ENCODE data around the gene LRRFIP2. TPM values are rescaled to one million over a fixed set of nuclear protein-coding genes. Genes with fewer than 3 reads are reported as not detected.

The LRRFIP2 gene
- total and polyA plus RNA-seq, 2 donors from 2014 or later, result 26.1 to 61.4 TPM

DNA sequence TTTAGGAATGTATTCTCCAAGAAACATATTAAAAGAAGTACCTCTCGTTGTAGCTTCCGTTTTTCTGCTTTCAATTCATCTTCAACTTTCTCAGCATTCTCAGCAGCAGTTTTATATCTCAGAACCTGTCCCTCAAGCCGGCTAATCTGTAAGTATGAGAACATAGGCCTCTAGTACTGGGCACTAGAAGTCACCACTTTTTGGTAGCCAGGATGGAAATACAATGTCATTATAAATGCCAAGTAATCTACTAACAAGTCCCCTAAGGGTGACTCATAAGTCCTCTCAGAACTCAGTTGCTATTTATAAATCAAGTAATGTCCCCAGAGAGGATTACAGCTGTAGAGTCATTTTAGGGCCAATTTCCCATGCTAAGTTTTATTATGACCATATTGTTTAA lies 120.0 kb downstream of the LRRFIP2 start:
- DNase-seq, result no peak
- no peak overlapping the region for H3K27ac ChIP-seq (ENCODE audit: low read depth in 2 of 2, low read length in 2 of 2)
- H3K27me3 ChIP-seq (ENCODE audit: control insufficient read depth, insufficient read depth, low read length), result no peaks in the 10 kb centered on the region
- TF ChIP-seq, protein P1, sequence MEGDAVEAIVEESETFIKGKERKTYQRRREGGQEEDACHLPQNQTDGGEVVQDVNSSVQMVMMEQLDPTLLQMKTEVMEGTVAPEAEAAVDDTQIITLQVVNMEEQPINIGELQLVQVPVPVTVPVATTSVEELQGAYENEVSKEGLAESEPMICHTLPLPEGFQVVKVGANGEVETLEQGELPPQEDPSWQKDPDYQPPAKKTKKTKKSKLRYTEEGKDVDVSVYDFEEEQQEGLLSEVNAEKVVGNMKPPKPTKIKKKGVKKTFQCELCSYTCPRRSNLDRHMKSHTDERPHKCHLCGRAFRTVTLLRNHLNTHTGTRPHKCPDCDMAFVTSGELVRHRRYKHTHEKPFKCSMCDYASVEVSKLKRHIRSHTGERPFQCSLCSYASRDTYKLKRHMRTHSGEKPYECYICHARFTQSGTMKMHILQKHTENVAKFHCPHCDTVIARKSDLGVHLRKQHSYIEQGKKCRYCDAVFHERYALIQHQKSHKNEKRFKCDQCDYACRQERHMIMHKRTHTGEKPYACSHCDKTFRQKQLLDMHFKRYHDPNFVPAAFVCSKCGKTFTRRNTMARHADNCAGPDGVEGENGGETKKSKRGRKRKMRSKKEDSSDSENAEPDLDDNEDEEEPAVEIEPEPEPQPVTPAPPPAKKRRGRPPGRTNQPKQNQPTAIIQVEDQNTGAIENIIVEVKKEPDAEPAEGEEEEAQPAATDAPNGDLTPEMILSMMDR (IDR thresholded peaks at IDR 0.05; ENCODE audit: borderline replicate concordance, extremely low read depth, insufficient read depth), result no peak
- peaks cover 0 to 2% (median 0%) of the 10 kb centered on the region in 3 donors for H3K4me1 ChIP-seq (ENCODE audit: control insufficient read depth in 2 of 3, insufficient read depth in 2 of 3, low read depth in 1 of 3, low read length in 3 of 3)
- no peaks in the 10 kb centered on the region for H3K9me3 ChIP-seq (ENCODE audit: control insufficient read depth in 2 of 3, insufficient read depth in 1 of 3, low read length in 3 of 3)
- FAIRE-seq, result no peak
- intact Hi-C loops (cut with DNase I), result no loop called here
- no peak overlapping the region for H3K4me3 ChIP-seq (ENCODE audit: low read length in 3 of 3)
- peaks cover 0 to 55% (median 37%) of the 10 kb centered on the region in 3 donors for H3K36me3 ChIP-seq (ENCODE audit: control insufficient read depth in 2 of 3, insufficient read depth in 3 of 3, low read length in 3 of 3)
- H3K9ac ChIP-seq (ENCODE audit: low read length in 3 of 3), result no peak overlapping the region

DNA sequence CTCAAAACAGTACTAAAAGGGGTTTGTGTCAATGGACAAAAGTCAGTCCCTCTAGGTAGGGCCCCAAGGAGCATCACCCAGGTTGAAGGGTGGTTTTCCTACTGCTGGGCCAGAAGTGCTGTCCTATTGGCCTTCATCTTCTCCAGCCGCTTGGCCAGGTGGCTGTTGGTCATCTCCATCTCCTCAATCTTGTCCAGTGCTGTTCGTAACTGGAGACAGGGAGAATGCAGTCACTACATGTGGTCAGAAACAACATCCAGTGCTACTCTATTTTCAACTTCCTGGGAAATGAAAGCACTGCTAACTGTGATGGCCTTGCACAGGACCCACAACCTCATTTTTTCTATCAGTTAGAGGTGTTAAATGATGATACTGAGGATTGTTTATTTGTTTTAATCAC lies 120.6 kb downstream of the LRRFIP2 start:
- H3K27ac ChIP-seq (ENCODE audit: low read depth in 2 of 2, low read length in 2 of 2), result no peak overlapping the region
- no peaks in the 10 kb centered on the region for H3K27me3 ChIP-seq (ENCODE audit: control insufficient read depth, insufficient read depth, low read length)
- H3K4me3 ChIP-seq (ENCODE audit: low read length in 3 of 3), result no peak overlapping the region
- H3K36me3 ChIP-seq (ENCODE audit: control insufficient read depth in 2 of 3, insufficient read depth in 3 of 3, low read length in 3 of 3), result peaks cover 1 to 59% (median 39%) of the 10 kb centered on the region in 3 donors
- no peak for FAIRE-seq
- peaks cover 0 to 2% (median 0%) of the 10 kb centered on the region in 3 donors for H3K4me1 ChIP-seq (ENCODE audit: control insufficient read depth in 2 of 3, insufficient read depth in 2 of 3, low read depth in 1 of 3, low read length in 3 of 3)
- intact Hi-C loops (cut with DNase I), result no loop called here
- no peak for DNase-seq
- no peak overlapping the region for H3K9ac ChIP-seq (ENCODE audit: low read length in 3 of 3)
- H3K9me3 ChIP-seq (ENCODE audit: control insufficient read depth in 2 of 3, insufficient read depth in 1 of 3, low read length in 3 of 3), result no peaks in the 10 kb centered on the region
- TF ChIP-seq, protein P1 (IDR thresholded peaks at IDR 0.05; ENCODE audit: borderline replicate concordance, extremely low read depth, insufficient read depth), result no peak

DNA sequence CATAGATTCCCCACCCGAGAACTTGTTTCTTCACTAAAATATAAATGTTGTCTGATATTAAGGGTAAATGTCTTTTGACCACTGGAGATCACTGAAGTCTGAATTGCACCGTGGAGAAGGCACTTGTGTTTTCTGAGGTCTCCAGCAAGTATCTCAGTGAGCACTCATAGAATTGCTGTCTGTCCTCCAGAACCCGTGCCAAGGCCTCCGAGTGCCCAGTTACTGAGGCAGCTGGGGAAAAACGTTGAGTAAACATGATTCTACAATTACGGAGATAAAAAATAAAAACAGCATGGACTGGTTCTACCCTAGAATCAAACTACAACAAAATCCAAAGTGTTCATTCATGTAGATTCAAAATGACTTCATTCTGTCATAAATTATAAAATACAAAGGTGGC lies 121.0 kb downstream of the LRRFIP2 start:
- TF ChIP-seq, protein P1 (IDR thresholded peaks at IDR 0.05; ENCODE audit: borderline replicate concordance, extremely low read depth, insufficient read depth), result no peak
- intact Hi-C loops (cut with DNase I), result no loop called here
- peaks cover 0 to 2% (median 0%) of the 10 kb centered on the region in 3 donors for H3K4me1 ChIP-seq (ENCODE audit: control insufficient read depth in 2 of 3, insufficient read depth in 2 of 3, low read depth in 1 of 3, low read length in 3 of 3)
- peaks cover 5 to 59% (median 41%) of the 10 kb centered on the region in 3 donors for H3K36me3 ChIP-seq (ENCODE audit: control insufficient read depth in 2 of 3, insufficient read depth in 3 of 3, low read length in 3 of 3)
- H3K27ac ChIP-seq (ENCODE audit: low read depth in 2 of 2, low read length in 2 of 2), result no peak overlapping the region
- no peaks in the 10 kb centered on the region for H3K9me3 ChIP-seq (ENCODE audit: control insufficient read depth in 2 of 3, insufficient read depth in 1 of 3, low read length in 3 of 3)
- no peak overlapping the region for H3K4me3 ChIP-seq (ENCODE audit: low read length in 3 of 3)
- FAIRE-seq (no peak), DNase-seq (no peak)
- H3K27me3 ChIP-seq (ENCODE audit: control insufficient read depth, insufficient read depth, low read length), result no peaks in the 10 kb centered on the region
- H3K9ac ChIP-seq (ENCODE audit: low read length in 3 of 3), result no peak overlapping the region

DNA sequence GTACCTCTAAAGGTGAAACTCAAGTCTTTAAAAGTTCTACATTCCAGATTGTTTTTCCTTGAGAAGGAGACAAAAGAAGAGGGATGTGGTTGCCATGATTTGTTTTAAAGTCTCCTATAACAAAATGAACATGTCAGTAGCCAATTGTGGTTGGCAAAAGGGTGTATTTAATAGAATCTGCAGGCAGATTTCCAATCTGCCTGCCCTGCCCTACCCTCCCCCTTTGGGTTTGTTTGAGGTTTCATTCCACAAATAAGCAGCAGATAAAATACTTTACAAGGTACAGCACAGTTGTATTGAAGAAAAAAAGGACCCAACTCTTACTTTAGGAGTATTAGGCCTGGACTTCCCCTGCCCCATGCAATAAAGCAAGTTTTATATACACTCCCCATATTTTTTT lies 121.5 kb downstream of the LRRFIP2 start:
- Histone ChIP-seq H3K4me1 (ENCODE audit: control insufficient read depth in 2 of 3, insufficient read depth in 2 of 3, low read depth in 1 of 3, low read length in 3 of 3) (peaks cover 0 to 2% (median 0%) of the 10 kb centered on the region in 3 donors), H3K4me3 (ENCODE audit: low read length in 3 of 3) (no peak overlapping the region), H3K9ac (ENCODE audit: low read length in 3 of 3) (no peak overlapping the region), H3K9me3 (ENCODE audit: control insufficient read depth in 2 of 3, insufficient read depth in 1 of 3, low read length in 3 of 3) (no peaks in the 10 kb centered on the region), H3K27me3 (ENCODE audit: control insufficient read depth, insufficient read depth, low read length) (no peaks in the 10 kb centered on the region), H3K36me3 (ENCODE audit: control insufficient read depth in 2 of 3, insufficient read depth in 3 of 3, low read length in 3 of 3) (peaks cover 5 to 59% (median 40%) of the 10 kb centered on the region in 3 donors), H3K27ac (ENCODE audit: low read depth in 2 of 2, low read length in 2 of 2) (no peak overlapping the region)
- TF ChIP-seq, protein P1 (IDR thresholded peaks at IDR 0.05; ENCODE audit: borderline replicate concordance, extremely low read depth, insufficient read depth), result no peak
- DNase-seq, result no peak
- FAIRE-seq, result no peak
- intact Hi-C loops (cut with DNase I), result no loop called here
